Measurements from ENCODE around the gene RDX. TPM values are rescaled to one million over a fixed set of nuclear protein-coding genes. Genes with fewer than 3 reads are reported as not detected.

Gene RDX
- total and polyA plus RNA-seq, 2 of the 13 experiments (the other 11 are each of a cell fraction or from before 2014, with no cell fraction given) = 20.7 to 63.1 TPM

DNA sequence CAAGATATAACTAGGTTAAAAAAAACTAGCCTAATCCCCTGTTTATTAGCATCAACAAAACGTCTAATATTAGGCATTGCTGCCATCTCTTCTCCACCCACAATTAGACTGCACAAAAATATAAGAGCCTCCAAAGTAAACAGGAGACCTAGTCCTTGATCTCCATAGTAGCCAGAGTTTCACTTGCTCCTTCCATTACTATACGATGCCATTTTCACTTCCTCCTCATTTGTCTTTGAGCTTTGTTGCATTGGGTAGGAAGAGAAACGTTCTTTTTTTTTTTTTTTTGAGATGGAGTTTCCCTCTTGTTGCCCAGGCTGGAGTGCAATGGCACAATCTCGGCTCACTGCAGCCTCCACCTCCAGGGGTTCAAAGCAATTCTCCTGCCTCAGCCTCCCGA, 42.3 kb upstream of the RDX start:
- WGBS (ENCODE audit: low lambda C conversion rate) = 37% methylated on average over 5 of the region's 5 CpGs
- Histone ChIP-seq H3K4me3 (replicated peaks in 1 of 3; ENCODE audit: insufficient read depth in 1 of 3, low read depth in 2 of 3, low read length in 3 of 3) (no peak overlapping the region), H3K27me3 (ENCODE audit: control insufficient read depth in 1 of 2, insufficient read depth in 2 of 2, low read length in 2 of 2) (no peaks in the 10 kb centered on the region), H3K79me2 (ENCODE audit: insufficient read depth, low read length) (no peaks in the 10 kb centered on the region), H3K27ac (ENCODE audit: extremely low read length, insufficient read depth, low read length) (no peak overlapping the region), H2AFZ (ENCODE audit: low read length) (no peak overlapping the region), H3K9me3 (ENCODE audit: low read length) (no peaks in the 10 kb centered on the region), H3K4me2 (ENCODE audit: low read depth, low read length) (no peak overlapping the region), H3K9ac (ENCODE audit: insufficient read depth, low read depth, low read length) (no peak overlapping the region), H3K36me3 (replicated peaks in 1 of 2; ENCODE audit: control insufficient read depth in 1 of 2, insufficient read depth in 2 of 2, low read length in 2 of 2) (no peaks in the 10 kb centered on the region), H4K20me1 (ENCODE audit: insufficient read depth, low read length) (no peaks in the 10 kb centered on the region), H3K4me1 (ENCODE audit: insufficient read depth, low read length) (no peaks in the 10 kb centered on the region)
- TF ChIP-seq ATF7-NPFF (CRISPR knock-in tag; IDR thresholded peaks at IDR 0.05; ENCODE audit: low read depth) = no peak
- no peak for TF ChIP-seq SMARCE1 (IDR thresholded peaks at IDR 0.05; ENCODE audit: borderline replicate concordance)
- TF ChIP-seq, protein P1, sequence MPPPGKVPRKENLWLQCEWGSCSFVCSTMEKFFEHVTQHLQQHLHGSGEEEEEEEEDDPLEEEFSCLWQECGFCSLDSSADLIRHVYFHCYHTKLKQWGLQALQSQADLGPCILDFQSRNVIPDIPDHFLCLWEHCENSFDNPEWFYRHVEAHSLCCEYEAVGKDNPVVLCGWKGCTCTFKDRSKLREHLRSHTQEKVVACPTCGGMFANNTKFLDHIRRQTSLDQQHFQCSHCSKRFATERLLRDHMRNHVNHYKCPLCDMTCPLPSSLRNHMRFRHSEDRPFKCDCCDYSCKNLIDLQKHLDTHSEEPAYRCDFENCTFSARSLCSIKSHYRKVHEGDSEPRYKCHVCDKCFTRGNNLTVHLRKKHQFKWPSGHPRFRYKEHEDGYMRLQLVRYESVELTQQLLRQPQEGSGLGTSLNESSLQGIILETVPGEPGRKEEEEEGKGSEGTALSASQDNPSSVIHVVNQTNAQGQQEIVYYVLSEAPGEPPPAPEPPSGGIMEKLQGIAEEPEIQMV (CRISPR knock-in tag; IDR thresholded peaks at IDR 0.05; ENCODE audit: low read depth) = no peak
- no peak for TF ChIP-seq KDM6A (CRISPR knock-in tag; IDR thresholded peaks at IDR 0.05; ENCODE audit: low read depth)
- TF ChIP-seq ZNF205 (CRISPR knock-in tag; IDR thresholded peaks at IDR 0.05) = no peak
- TF ChIP-seq ZNF136 (CRISPR knock-in tag; IDR thresholded peaks at IDR 0.05; ENCODE audit: low read depth) = no peak
- no peak for TF ChIP-seq ZNF121 (CRISPR knock-in tag; IDR thresholded peaks at IDR 0.05)
- TF ChIP-seq ZNF354B (CRISPR knock-in tag; IDR thresholded peaks at IDR 0.05) = no peak
- no peak for TF ChIP-seq TCF7 (IDR thresholded peaks at IDR 0.05; ENCODE audit: low read depth)
- TF ChIP-seq, protein P2, sequence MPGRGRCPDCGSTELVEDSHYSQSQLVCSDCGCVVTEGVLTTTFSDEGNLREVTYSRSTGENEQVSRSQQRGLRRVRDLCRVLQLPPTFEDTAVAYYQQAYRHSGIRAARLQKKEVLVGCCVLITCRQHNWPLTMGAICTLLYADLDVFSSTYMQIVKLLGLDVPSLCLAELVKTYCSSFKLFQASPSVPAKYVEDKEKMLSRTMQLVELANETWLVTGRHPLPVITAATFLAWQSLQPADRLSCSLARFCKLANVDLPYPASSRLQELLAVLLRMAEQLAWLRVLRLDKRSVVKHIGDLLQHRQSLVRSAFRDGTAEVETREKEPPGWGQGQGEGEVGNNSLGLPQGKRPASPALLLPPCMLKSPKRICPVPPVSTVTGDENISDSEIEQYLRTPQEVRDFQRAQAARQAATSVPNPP (CRISPR knock-in tag; IDR thresholded peaks at IDR 0.05) = no peak
- TF ChIP-seq SCMH1 (CRISPR knock-in tag; IDR thresholded peaks at IDR 0.05; ENCODE audit: borderline replicate concordance) = no peak
- CTCF ChIA-PET (ENCODE audit: low intra/inter-chr PET ratio, low total read pairs) = no interaction called here
- ATAC-seq (no peak), DNase-seq (ENCODE audit: low spot score) (no peak), FAIRE-seq (no peak)
- in situ Hi-C loops (cut with HindIII; ENCODE audit: extremely low pct_ligation_motif_present, low pct_unique_long_range_greater_than_20kb) (no loop called here), intact Hi-C loops (cut with micrococcal nuclease; ENCODE audit: unreplicated experiment) (no loop called here)
- POLR2A ChIA-PET = no interaction called here
- no TSS peak for BruUV-seq (replicated peaks)

Data from HepG2 (cell line).